NCI-H345 treated with DMSO at 0.1 percent for 48 hours (cell line): ENCODE measurements around the gene APOBEC2.
A peak's percentile ranks its signal among the peaks of the same experiment; 100 is the strongest.
"Not testable (repeated sequence)": the region's sequence is repeated elsewhere in the genome, so short reads cannot be mapped to it uniquely, and the experiment has no call there.

Source experiments
- DNase-seq: peaks from one replicate; lab custom pipeline; 2025; ENCODE audit not compliant: unreplicated experiment; lab: John Stamatoyannopoulos, UW

Gene APOBEC2

DNA sequence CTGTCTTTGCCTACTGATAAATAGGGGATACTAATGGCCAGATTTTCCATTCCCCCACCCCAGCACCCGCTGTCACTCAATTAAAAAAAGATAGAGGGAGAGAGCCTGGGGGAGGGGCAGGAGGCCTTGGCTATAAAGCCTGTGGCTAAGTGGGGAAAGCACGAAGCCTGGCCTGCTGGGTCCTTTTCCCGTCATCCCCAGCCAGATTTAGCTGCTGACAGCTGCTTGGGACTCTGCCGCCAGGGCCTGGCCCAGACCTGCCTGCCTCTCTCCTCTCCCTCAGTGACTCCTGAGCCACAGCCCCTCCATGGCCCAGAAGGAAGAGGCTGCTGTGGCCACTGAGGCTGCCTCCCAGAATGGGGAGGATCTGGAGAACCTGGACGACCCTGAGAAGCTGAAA, at the start of gene APOBEC2:
Gene APOBEC2, plus strand, starts transcription at position 162 of the 400 bp plus-strand sequence. Its CDS starts 146 bp downstream, at position 308.
- no peak for DNase-seq

DNA sequence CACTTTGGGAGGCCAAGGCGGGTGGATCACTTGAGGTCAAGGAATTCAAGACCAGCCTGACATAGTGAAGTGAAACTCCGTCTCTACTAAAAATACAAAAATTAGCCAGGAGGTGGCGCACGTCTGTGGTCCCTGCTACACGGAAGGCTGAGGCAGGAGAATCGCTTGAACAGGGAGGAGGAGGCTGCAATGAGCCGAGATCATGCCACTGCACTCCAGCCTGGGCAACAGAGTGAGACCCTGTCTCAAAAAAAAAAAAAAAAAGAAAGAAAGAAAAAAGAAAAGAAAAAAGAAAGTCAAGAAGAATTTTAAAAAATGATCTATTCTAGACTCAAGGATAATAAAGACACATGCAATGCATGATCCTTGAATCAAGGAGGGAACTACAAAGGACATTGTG, 46.8 kb upstream of the APOBEC2 start:
- peak; percentile 20 for DNase-seq

DNA sequence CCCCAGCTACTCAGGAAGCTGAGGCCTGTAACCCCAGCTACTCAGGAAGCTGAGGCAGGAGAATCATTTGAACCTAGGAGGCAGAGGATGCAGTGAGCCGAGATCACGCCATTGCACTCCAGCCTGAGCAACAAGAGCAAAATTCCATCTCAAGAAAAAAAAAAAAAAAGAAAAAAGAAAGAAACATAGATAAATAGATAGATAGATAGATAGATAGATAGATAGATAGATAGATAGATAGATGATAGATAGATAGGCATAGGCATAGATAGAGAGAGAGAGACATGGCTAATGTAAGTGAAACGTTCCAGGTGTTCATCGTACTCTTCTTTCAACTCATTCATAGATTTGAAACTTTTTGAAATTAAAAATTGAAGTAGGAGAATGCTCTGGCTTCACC, 46.0 kb upstream of the APOBEC2 start:
- not testable (repeated sequence) for DNase-seq

DNA sequence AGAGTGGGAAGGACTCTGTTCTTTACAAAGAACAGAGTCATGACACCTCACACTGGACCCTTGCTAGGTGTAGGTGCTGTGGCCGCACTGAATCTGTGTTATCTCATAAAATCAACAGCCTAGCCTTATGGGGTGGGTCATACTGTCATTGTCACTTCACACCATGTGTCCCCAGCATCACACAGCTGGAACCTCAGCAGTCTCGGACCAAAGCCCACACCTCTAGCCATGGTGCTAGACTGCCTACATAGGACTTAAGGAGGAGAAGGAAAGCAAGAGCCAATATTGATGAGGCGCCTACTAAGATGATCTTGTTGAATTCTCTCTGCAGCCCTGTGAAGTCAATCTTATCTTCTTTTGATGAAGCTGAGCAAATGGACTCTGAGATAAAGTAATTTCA, 45.0 kb upstream of the APOBEC2 start:
- DNase-seq: no peak

DNA sequence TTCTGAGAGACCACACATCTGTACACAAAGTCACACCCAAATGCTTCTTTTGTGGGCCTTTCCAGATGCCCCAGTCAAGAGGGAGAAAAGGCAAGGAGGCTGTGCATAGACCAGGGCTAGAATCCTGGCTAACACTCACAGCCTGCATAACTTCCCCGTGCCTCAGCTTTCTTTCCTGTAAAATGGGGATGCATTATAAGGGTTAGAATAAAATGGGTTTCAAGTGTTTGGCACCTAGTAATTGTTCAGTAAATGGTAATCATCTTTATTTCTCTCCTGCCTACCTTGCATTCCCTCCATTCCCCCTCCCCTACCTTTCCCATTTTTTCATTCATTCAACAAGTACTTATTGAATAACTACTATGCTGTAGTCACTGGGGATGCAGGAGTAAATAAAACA, 43.3 kb upstream of the APOBEC2 start:
- DNase-seq: no peak

DNA sequence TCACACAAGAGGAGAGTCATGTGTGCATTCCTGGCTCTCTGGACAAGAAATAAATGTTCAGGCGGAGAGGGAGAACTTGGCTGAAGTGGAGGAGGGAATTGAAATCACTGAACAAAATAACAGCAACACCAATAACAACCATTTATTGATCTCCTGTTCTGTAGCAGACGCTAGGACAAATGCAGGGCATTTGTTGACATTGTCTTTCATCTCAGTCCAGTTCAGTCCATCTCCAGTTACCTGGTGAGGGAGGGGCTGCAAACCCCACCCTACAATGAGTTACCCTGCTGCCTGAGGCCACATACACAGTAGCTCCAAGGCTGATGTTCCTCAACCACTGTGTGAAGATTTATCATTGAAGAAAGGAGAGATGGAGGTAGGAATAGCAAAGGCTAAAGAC, 41.3 kb upstream of the APOBEC2 start:
- DNase-seq: no peak

DNA sequence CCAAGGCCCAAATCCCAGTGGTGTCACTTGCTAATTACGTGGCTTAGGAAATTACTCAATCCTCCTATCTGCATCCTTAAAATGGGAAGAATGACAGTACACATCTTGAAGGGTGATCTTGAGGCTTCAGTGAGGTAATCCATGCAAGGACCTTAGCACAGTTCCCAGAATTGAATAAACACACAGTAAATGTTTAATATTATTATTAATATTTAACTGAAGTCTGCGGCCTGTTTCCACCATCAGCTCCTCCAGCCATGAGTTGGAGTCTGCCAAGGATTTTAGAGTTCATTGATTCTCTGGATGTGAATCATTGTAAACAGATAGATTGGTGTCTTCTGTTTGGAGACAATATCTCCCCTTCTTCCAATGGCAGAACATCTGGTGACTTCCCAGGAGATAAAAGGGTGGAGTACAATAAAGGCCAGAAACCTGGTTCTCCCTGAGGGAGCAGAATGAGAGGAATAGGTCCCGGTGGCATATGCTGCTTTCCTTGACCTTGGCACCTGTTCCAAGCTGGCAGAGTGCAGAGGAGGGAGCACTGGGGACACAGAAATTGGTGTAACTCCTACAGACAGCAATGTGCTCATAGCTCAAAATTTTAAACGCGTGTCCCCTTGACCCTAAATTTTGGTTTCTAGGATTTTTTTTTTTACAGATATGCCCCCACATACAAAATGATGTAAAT, 39.4 kb upstream of the APOBEC2 start:
- DNase-seq: no peak

DNA sequence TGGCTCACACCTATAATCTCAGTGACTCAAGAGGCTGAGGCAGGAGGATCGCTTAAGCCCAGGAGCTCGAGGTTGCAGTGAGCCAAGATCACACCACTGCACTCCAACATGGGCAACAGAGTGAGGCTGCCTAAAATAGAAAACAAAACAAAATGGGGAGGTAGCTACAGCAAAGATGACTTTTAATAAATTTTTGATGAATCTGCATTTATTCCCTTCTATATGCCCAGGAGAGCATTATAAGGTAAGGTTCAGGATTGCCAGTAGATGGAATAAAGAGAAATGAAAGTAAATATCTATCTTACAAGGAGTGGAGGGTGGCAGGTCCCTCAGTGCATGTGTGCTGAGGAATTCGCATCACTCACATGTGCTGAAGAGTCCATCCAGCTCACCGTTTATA, 38.2 kb upstream of the APOBEC2 start:
- DNase-seq: no peak

DNA sequence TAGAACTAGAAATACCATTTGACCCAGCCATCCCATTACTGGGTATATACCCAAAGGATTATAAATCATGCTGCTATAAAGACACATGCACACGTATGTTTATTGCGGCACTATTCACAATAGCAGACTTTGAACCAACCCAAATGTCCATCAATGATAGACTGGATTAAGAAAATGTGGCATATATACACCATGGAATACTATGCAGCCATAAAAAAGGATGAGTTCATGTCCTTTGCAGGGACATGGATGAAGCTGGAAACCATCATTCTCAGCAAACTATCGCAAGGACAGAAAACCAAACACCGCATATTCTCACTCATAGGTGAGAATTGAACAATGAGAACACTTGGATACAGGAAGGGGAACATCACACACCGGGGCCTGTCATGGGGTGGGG, 37.1 kb upstream of the APOBEC2 start:
- not testable (repeated sequence) for DNase-seq

DNA sequence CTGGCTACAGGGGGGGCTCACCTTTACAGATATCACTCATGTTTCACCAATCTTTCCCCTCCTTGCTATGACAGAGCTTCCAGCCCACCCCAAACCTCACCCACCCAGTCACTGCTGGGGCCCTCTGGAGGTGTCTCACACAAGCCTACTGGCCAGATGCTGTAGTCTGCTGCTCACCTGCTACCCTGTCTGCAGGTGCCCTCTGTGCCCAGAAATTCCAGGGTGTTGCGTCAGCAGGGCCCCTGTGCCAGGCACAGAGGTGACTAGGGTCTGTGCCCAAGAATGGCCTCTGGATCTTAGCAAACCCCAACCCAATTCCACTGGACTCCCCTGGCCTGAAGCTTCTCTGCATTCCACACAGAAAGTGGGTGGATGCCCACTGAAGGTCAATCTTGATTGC, 35.3 kb upstream of the APOBEC2 start:
- no peak for DNase-seq

DNA sequence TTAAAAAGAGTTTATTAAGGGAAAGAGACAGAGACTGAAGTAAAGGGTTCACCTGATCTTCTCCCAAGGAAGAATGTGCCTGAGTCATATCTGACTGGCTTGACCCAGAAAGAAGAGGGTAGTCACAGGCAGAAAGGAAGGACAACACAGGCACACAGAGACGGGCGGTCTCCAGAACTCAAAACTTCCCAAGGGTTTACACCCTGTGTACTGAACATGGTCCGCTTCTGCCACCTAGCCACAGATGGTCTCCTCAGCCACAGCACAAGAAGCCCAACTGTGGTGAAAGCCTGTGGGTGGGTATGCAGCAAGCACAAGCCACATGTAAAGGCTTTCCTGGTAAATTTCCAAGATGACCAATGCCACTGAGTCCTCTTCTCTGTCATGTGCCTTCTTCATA, 31.2 kb upstream of the APOBEC2 start:
- DNase-seq: no peak

DNA sequence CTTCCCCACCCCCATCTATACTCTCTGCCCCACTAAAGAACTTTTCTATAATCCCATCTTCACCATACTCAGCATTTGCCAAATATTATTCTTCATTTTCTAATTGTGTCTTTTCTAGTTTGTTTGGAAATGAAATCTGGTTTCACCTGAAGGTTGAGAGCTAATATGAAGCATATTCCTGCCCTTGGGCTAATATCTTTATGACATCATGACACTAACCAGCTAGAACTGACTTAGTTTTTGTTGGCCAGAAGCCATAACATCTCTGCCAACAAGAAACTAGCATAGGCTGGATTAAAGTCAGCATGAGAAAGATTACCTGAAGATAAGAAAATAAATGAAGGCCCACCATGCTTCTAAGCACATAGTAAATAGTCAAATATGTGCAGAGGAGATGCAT, 30.7 kb upstream of the APOBEC2 start:
- DNase-seq: no peak

DNA sequence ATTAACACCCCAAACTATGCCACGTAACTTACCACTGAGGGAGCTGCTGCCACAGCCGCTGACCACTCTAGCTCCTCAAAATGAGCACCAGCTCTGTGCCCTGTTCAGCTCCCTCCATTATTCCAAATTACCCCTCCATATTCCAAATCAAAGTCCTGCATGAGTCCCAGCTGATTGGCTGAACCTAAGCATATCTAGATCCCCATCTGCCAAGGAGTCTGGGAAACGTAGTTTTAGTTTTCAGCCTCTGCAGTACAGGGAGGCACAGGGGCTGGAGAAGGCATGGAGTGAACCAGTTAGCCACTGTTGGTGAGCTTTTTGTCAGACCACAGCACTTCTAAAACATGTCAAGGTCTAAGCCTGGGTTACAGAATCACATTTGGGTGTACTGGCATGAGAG, 29.9 kb upstream of the APOBEC2 start:
- DNase-seq: no peak

DNA sequence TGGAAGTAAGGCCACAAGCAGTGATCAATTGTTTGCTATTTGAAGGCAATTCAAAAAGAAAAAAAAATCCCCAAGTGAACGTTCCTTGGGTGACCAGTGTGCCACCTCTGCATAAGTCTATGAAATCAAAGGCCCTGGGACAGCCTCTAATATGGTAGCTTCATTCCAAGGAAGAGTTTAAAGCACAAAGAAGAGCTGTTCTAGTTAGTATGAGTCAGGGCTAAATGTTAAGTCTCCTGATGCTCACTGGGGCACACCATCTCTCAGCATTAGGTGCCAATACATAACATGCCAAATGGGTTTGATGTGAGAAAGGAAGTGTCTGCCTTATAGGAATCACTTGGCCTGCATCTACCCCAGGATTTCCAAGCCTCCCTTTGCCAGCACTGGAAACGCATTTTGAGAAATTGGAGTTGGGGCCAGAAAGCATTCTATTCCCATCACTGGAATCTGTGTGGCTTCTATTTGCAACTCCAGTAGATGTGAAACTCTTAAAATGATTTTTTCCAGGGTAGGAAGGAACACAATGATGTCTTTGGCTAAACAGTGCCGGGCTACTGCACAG, 27.0 kb upstream of the APOBEC2 start:
- DNase-seq: no peak

DNA sequence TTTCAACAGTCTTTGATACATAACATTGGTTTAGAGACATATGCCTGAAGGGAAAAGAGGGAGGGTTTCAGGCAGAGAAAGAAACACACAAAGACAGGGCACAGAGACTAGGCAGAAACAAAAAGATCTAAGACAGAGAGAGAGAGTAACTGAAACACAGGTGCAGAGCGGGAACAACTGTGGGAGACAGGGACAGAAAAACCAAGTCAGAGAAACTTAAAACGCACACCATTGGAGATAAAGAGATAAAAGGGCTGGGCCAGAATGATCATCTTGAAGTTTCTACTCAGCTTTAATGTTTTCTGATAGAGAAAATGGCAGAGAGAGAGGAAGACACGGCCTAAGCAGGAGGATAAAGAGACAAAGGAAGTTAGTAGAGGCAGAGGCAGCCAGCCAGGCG, 25.8 kb upstream of the APOBEC2 start:
- DNase-seq: no peak

DNA sequence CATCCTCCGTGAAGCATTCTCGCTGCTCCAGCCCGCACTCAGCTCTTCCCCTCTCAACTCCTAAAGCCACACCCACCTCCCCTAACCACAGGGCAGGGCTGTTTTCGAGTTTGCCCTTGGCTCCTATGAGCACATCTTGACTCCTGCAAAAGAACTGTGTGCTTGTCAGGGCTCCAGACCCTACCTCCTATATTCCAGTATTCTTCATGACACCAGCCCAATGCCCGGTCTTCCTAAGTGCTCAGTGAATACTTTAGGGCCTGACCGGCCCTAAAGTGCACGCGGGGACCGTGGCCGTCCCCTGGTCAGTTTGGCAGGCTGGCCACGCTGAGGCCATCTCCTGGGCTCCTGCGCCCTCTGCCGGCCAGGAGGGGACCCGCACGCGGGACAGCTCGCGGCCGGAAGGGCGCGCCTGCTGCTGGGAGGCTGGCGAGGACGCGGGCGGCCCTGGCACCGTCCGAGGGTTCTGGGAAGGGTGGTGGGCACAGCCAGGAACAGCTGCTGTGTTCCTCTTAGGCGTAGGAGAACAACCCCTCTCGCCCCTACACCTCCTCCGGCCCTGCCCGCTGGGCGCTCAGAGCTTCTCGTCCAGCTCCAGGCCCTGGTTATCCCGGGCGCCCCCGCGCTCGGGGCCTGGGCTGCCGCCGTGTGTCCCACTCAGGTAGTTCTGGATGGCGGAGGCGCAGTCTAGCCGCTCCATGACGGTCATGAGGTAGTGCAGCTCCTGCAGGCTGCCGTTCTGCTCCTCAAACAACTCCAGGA, 25.0 kb upstream of the APOBEC2 start:
- DNase-seq: no peak

DNA sequence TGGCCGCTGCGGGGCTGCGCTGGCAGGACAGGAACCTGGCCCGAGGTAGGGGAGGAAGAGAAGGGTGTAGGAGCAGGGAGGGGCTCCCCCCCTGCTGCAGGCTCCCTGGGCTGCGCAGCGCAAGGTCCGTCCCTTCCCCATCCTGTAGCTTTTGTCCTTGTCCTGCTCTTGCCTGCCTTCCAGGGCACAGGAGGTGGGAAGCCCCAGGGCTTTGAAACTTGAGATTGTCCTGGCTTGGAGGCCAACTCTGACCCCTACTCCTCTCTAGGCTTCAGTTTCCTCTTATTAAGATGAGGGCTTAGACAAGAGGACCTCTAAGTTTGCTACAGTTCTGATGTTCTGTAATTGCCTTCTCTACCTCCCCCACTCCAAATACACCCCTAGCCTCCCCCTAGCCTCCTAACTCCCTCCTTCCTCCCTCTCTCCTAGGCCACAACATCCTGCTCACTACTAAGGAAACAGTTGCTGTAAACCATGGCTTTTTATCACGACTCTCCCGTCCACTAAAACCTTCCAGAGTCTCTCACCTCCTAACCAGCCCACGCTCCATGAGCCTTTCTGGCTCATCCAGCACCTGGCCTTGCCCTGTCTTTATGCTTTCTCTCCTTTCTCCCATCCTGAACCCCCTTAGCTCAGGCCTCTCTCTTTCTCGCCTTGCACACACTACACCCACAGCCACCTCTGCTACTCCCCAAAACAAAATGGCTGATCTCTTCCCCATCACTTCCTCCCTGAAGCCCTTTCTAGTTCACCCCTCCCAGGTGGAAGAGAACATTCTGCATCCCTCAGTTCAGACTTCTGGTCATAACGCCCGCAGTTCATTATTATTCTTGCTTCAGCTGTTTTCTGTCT, 24.2 kb upstream of the APOBEC2 start:
- DNase-seq: no peak

DNA sequence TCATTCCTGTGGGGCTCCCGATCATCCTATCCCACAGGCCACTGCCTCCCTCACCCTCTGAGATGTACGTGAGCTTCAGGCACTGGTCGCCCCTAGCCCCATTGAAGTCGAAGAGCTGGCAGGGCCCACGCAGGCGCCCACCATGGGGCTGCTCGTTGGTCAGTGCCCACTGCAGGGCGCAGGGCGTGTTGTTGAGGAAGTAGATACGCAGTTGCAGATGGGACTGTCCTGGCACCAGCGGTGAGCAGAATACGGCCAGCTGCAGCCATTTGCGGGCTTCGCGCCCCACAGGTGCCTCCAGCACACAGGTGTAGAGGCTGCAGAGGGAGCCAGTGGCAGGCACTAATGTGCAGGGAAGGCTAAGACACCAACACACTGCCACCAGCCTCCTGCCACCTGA, 20.2 kb upstream of the APOBEC2 start:
- no peak for DNase-seq

DNA sequence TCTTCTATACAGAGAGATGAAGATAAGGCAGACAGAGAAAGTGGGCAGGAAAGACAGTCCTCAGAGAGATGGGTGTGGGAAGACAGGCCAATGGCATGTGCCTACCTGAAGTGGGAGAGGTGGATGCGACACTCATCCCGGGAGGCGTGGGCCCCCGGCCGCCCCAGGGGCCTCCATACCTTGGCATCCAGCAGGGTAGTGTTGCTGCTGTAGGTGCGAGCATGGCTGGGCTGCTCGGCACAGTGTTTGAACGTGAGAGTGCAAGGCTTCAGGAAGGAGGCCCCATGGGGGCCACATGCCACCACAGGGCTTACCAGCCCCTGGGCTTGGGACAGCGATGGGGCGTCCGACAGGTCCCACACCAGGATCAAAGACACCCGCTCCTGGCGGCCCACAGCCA, 19.2 kb upstream of the APOBEC2 start:
- no peak for DNase-seq

DNA sequence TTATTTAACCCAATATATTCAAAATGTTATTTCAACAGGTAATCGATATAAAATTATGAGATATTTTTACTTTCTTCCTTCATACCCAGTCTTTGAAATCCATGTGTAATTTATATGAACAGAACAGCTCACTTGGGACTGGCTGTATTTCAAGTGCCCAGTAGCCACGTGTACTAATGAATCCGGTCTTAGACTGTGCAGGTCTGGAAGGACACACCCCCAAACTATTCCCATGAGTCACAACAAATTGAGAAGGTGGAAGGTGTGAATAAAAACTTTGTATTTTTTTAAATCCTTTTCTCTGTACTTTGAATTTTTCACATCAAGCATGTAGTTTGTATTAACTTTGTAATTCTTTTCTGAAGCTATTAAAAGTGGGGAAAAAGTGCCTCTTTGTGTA, 16.8 kb upstream of the APOBEC2 start:
- DNase-seq: no peak

DNA sequence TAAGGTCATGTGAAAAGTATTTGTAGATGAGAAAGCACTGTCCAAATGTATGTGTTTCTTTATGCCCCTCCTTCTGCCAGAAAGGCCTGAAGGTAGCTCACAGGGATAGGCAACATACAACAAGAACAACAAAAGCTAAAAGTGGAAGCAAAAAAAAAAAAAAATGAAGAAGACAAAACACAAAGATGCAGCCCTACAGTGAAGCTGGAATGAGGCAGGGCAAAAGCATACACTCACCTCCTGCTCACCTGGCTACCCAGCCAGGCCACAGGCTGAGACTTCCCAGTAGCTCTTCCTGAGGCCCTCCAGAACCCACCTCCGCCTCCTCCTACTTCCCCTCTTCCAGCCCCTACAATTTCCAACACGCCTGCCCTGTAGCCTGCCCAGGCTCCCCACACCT, 16.4 kb upstream of the APOBEC2 start:
- DNase-seq: no peak
